HEK293T (cell line): ENCODE measurements around the gene PM20D2.
"Not testable (repeated sequence)": the region's sequence is repeated elsewhere in the genome, so short reads cannot be mapped to it uniquely, and the experiment has no call there.

Experiments
- CTCF ChIA-PET: fragments of 350-600 bp; formaldehyde crosslinking; extraction: SDS; loops from one replicate; lab custom pipeline; 2021; ENCODE audit warnings: antibody characterized with exemption, inconsistent platforms; lab: Yijun Ruan, JAX
- POLR2A ChIA-PET: fragments of 350-600 bp; formaldehyde crosslinking; extraction: SDS; loops from one replicate; lab custom pipeline; 2020; ENCODE audit warnings: antibody characterized with exemption, inconsistent platforms; lab: Yijun Ruan, JAX
- DNase-seq: peaks from one replicate; pipeline ENCODE4 v3.0.0; 2012; ENCODE audit warnings: mixed read lengths; ENCODE audit errors: extremely low spot score
- ARNT ChIP-seq: fragments of 450-650 bp; IDR thresholded peaks from 2 replicates; pipeline ENCODE4 v1.6.1; 2017; ENCODE audit warnings: mild to moderate bottlenecking
- BHLHE40 ChIP-seq: fragments of 450-650 bp; IDR thresholded peaks from 2 replicates; pipeline ENCODE4 v1.6.1; 2016; ENCODE audit warnings: mild to moderate bottlenecking, moderate library complexity, borderline replicate concordance
- CTBP1 ChIP-seq: fragments of 450-650 bp; IDR thresholded peaks from 2 replicates; pipeline ENCODE4 v1.6.1; 2016; ENCODE audit warnings: borderline replicate concordance
- ELF4 ChIP-seq: fragments of 450-650 bp; IDR thresholded peaks from 2 replicates; pipeline ENCODE4 v1.6.1; 2017; ENCODE audit warnings: antibody characterized with exemption
- FOXA1 ChIP-seq: fragments of 450-650 bp; IDR thresholded peaks from 2 replicates; pipeline ENCODE4 v1.6.1; 2016; ENCODE audit warnings: mild to moderate bottlenecking
- FOXK2 ChIP-seq: fragments of 450-650 bp; IDR thresholded peaks from 2 replicates; pipeline ENCODE4 v1.6.1; 2016; ENCODE audit warnings: mild to moderate bottlenecking
- FOXM1 ChIP-seq: fragments of 450-650 bp; IDR thresholded peaks from 2 replicates; pipeline ENCODE4 v1.6.1; 2017; ENCODE audit warnings: mild to moderate bottlenecking, borderline replicate concordance
- HDGF ChIP-seq: fragments of 450-650 bp; IDR thresholded peaks from 2 replicates; pipeline ENCODE4 v1.6.1; 2017; ENCODE audit warnings: antibody characterized with exemption, borderline replicate concordance
- L3MBTL2 ChIP-seq: fragments of 450-650 bp; conservative IDR thresholded peaks from 2 replicates; pipeline ENCODE4 v1.6.1; 2016; ENCODE audit warnings: mild to moderate bottlenecking
- LEF1 ChIP-seq: fragments of 450-650 bp; IDR thresholded peaks from 2 replicates; pipeline ENCODE4 v1.6.1; 2017; ENCODE audit warnings: mild to moderate bottlenecking, borderline replicate concordance
- NFRKB ChIP-seq: fragments of 450-650 bp; IDR thresholded peaks from 2 replicates; pipeline ENCODE4 v1.6.1; 2016; ENCODE audit warnings: mild to moderate bottlenecking, moderate library complexity
- PKNOX1 ChIP-seq: fragments of 450-650 bp; IDR thresholded peaks from 2 replicates; pipeline ENCODE4 v1.6.1; 2016
- SP1 ChIP-seq: fragments of 450-650 bp; IDR thresholded peaks from 2 replicates; pipeline ENCODE4 v1.6.1; 2017
- SUZ12 ChIP-seq: fragments of 450-650 bp; IDR thresholded peaks from 2 replicates; pipeline ENCODE4 v1.6.1; 2016; ENCODE audit warnings: mild to moderate bottlenecking
- TARDBP ChIP-seq: fragments of 450-650 bp; IDR thresholded peaks from 2 replicates; pipeline ENCODE4 v1.6.1; 2016
- ZNF384 ChIP-seq: fragments of 450-650 bp; IDR thresholded peaks from 2 replicates; pipeline ENCODE4 v1.6.1; 2016

Gene PM20D2

GRCh38 chr6:89122625-89123024 is 23.2 kb upstream of the PM20D2 start:
- CTCF ChIA-PET: interaction anchor here (0.6 to 1.3 kb wide), 6 partner anchors 16 to 246 kb away, joined by 3 to 4 read pairs (median 3); no protein-coding TSS in a partner anchor
- TF ChIP-seq ARNT (no peak), ELF4 (no peak), HDGF (no peak), ZNF384 (no peak), SP1 (no peak), BHLHE40 (no peak), FOXA1 (no peak), PKNOX1 (no peak), CTBP1 (no peak), LEF1 (no peak), SUZ12 (no peak), FOXK2 (no peak), L3MBTL2 (no peak), TARDBP (no peak), NFRKB (no peak), FOXM1 (no peak)
- peak; percentile 43 for DNase-seq
- POLR2A ChIA-PET: interaction anchor here (1.6 to 2.7 kb wide), 2 partner anchors 24 to 42 kb away, joined by 5 to 8 read pairs; partner anchors contain the start of genes PM20D2 and PNRC1

- CTCF ChIA-PET, POLR2A ChIA-PET, DNase-seq: not testable (repeated sequence)
Observed at GRCh38 chr6:89128256-89128671, 17.6 kb upstream of the PM20D2 start.

GRCh38 chr6:89131599-89131998 is 14.3 kb upstream of the PM20D2 start:
- POLR2A ChIA-PET: interaction anchor here (3.4 kb wide), 1 partner anchor 14 kb away, joined by 19 read pairs; the partner anchor contains the start of gene PM20D2
- CTCF ChIA-PET: interaction anchor here (0.6 kb wide), 1 partner anchor 154 kb away, joined by 4 read pairs; no protein-coding TSS in a partner anchor
- TF ChIP-seq FOXK2: no peak
- no peak for TF ChIP-seq PKNOX1
- TF ChIP-seq ELF4: no peak
- no peak for TF ChIP-seq LEF1
- no peak for TF ChIP-seq HDGF
- no peak for TF ChIP-seq SP1
- DNase-seq: no peak

GRCh38 chr6:89132057-89132456 is 13.8 kb upstream of the PM20D2 start:
- CTCF ChIA-PET: interaction anchor here (0.6 kb wide), 1 partner anchor 153 kb away, joined by 4 read pairs; no protein-coding TSS in a partner anchor
- no peak for DNase-seq
- TF ChIP-seq FOXA1 (no peak), ZNF384 (no peak), HDGF (no peak), LEF1 (no peak), SP1 (no peak), CTBP1 (no peak), ELF4 (no peak), FOXM1 (no peak), SUZ12 (no peak), TARDBP (no peak), FOXK2 (no peak), BHLHE40 (no peak), L3MBTL2 (no peak), PKNOX1 (no peak), NFRKB (no peak), ARNT (no peak)
- POLR2A ChIA-PET: interaction anchor here (3.4 kb wide), 1 partner anchor 14 kb away, joined by 19 read pairs; the partner anchor contains the start of gene PM20D2

GRCh38 chr6:89133981-89134380 is 11.9 kb upstream of the PM20D2 start:
- TF ChIP-seq NFRKB (no peak), ARNT (no peak), CTBP1 (no peak), FOXM1 (no peak), SUZ12 (no peak)
- no peak for DNase-seq
- CTCF ChIA-PET: interaction anchor here (1.1 kb wide), 1 partner anchor 19 kb away, joined by 3 read pairs; no protein-coding TSS in a partner anchor
- POLR2A ChIA-PET: interaction anchor here (2.1 kb wide), 1 partner anchor 12 kb away, joined by 16 read pairs; the partner anchor contains the start of gene PM20D2

- no peak for TF ChIP-seq ZNF384
- TF ChIP-seq SUZ12: no peak
- no peak for TF ChIP-seq ELF4
- no peak for TF ChIP-seq CTBP1
- TF ChIP-seq TARDBP: no peak
- TF ChIP-seq HDGF: no peak
- TF ChIP-seq PKNOX1: no peak
- no peak for TF ChIP-seq SP1
- TF ChIP-seq ARNT: no peak
- no peak for TF ChIP-seq L3MBTL2
- TF ChIP-seq FOXM1: no peak
- no peak for TF ChIP-seq LEF1
- TF ChIP-seq FOXK2: no peak
- TF ChIP-seq FOXA1: no peak
- TF ChIP-seq NFRKB: no peak
- no peak for TF ChIP-seq BHLHE40
- DNase-seq: no peak
- ChIA-PET CTCF (interaction anchor here (1.1 kb wide), 1 partner anchor 20 kb away, joined by 3 read pairs; no protein-coding TSS in a partner anchor), POLR2A (interaction anchor here (0.8 to 2.1 kb wide), 2 partner anchors 11 to 55 kb away, joined by 3 to 16 read pairs; partner anchors contain the start of gene PM20D2)
Observed at GRCh38 chr6:89134723-89135122, 11.1 kb upstream of the PM20D2 start.
